ENCODE measurements around the gene LHX4. TPM values are rescaled to one million over a fixed set of nuclear protein-coding genes. Genes with fewer than 3 reads are reported as not detected.

The LHX4 gene
- total and polyA plus RNA-seq, 9 of the 15 experiments (the other 6 are each of a cell fraction or from before 2014, with no cell fraction given): 0.01 to 0.11 (median 0.07) TPM; not detected in 5

DNA sequence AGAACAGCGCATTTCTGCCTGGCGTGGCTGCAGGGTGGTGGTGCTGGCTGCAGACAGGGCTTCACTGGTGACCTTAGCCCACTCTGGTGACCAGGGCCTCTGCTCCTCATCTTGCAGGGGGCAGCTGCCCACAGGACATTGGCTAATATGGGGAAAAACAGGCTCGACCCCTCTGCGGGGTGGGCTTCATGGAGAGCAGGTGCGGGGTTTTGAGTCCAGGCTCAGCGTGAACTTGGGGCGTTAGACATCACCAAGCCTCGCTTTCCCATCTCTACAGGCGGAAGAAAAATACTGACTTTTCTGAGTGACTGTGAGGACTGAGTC lies 24.4 kb downstream of the LHX4 start:
- H3K4me1 ChIP-seq (replicated peaks in 1 of 2; ENCODE audit: control insufficient read depth in 2 of 2, insufficient read depth in 2 of 2, low read length in 2 of 2): peaks cover 0 to 27% of the 10 kb centered on the region in 2 experiments; a peak in 3 of 5 replicates
- H4K20me1 ChIP-seq (replicated peaks; ENCODE audit: control insufficient read depth, insufficient read depth, low read length): peaks cover 4% of the 10 kb centered on the region; the same call in 1 of the 2 replicates
- H3K9me1 ChIP-seq (ENCODE audit: control insufficient read depth, insufficient read depth, low read length): no peaks in the 10 kb centered on the region
- WGBS (ENCODE audit: insufficient coverage, low coverage, missing lambda C conversion rate): 44% methylated on average over 9 of the region's 9 CpGs
- H3K4me2 ChIP-seq (ENCODE audit: insufficient read depth, low read length): no peak overlapping the region
- H3K79me2 ChIP-seq (ENCODE audit: control insufficient read depth, insufficient read depth, low read length): no peaks in the 10 kb centered on the region
- H3K9me3 ChIP-seq (replicated peaks; ENCODE audit: control insufficient read depth, insufficient read depth, low read depth, low read length): no peaks in the 10 kb centered on the region
- CTCF ChIA-PET (ENCODE audit: low intra/inter-chr PET ratio): interaction anchor here (4.2 kb wide), 1 partner anchor 162 kb away, joined by 41 read pairs; no protein-coding TSS in a partner anchor
- H3K4me3 ChIP-seq: no peak overlapping the region
- H3K27me3 ChIP-seq (ENCODE audit: control insufficient read depth in 2 of 2, insufficient read depth in 2 of 2, low read length in 2 of 2): peaks cover 27 to 61% of the 10 kb centered on the region in 2 experiments; a peak in 4 of 5 replicates
- POLR2A ChIA-PET: interaction anchor here (0.6 to 1.4 kb wide), 3 partner anchors 15 to 522 kb away, joined by 3 to 6 read pairs (median 3); no protein-coding TSS in a partner anchor
- H2AFZ ChIP-seq (ENCODE audit: low read depth, low read length): no peak overlapping the region
- no peak overlapping the region; a peak in 1 of 4 replicates for H3K9ac ChIP-seq (ENCODE audit: insufficient read depth in 1 of 2, low read depth in 2 of 2, low read length in 2 of 2)
- in situ Hi-C loops (cut with MboI) (loop anchor here (5.0 to 25.0 kb wide), 3 partner anchors 163 to 908 kb away; no protein-coding TSS in a partner anchor), intact Hi-C loops (cut with micrococcal nuclease) (loop anchor here (5.0 kb wide), 1 partner anchor 113 kb away; no protein-coding TSS in a partner anchor)
- no peak for DNase-seq (ENCODE audit: extremely low read depth in 1 of 4, low spot score in 3 of 4)
- H3K36me3 ChIP-seq (ENCODE audit: control insufficient read depth, insufficient read depth, low read length): no peaks in the 10 kb centered on the region
- no peak for FAIRE-seq
- no TSS peak for BruUV-seq (replicated peaks)
- no peak for ATAC-seq
- H3K27ac ChIP-seq (ENCODE audit: extremely low read depth, low read depth, low read length): no peak overlapping the region
- TF ChIP-seq GABPA (tag; conservative IDR thresholded peaks at IDR 0.05; ENCODE audit: low read depth) (no peak), RBM34 (IDR thresholded peaks at IDR 0.05; ENCODE audit: borderline replicate concordance, insufficient read depth, low read length) (no peak), ZC3H4 (CRISPR knock-in tag; IDR thresholded peaks at IDR 0.05; ENCODE audit: borderline replicate concordance) (no peak)
- TF ChIP-seq, protein P1, sequence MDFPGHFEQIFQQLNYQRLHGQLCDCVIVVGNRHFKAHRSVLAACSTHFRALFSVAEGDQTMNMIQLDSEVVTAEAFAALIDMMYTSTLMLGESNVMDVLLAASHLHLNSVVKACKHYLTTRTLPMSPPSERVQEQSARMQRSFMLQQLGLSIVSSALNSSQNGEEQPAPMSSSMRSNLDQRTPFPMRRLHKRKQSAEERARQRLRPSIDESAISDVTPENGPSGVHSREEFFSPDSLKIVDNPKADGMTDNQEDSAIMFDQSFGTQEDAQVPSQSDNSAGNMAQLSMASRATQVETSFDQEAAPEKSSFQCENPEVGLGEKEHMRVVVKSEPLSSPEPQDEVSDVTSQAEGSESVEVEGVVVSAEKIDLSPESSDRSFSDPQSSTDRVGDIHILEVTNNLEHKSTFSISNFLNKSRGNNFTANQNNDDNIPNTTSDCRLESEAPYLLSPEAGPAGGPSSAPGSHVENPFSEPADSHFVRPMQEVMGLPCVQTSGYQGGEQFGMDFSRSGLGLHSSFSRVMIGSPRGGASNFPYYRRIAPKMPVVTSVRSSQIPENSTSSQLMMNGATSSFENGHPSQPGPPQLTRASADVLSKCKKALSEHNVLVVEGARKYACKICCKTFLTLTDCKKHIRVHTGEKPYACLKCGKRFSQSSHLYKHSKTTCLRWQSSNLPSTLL (IDR thresholded peaks at IDR 0.05): no peak
- TF ChIP-seq, protein P2, sequence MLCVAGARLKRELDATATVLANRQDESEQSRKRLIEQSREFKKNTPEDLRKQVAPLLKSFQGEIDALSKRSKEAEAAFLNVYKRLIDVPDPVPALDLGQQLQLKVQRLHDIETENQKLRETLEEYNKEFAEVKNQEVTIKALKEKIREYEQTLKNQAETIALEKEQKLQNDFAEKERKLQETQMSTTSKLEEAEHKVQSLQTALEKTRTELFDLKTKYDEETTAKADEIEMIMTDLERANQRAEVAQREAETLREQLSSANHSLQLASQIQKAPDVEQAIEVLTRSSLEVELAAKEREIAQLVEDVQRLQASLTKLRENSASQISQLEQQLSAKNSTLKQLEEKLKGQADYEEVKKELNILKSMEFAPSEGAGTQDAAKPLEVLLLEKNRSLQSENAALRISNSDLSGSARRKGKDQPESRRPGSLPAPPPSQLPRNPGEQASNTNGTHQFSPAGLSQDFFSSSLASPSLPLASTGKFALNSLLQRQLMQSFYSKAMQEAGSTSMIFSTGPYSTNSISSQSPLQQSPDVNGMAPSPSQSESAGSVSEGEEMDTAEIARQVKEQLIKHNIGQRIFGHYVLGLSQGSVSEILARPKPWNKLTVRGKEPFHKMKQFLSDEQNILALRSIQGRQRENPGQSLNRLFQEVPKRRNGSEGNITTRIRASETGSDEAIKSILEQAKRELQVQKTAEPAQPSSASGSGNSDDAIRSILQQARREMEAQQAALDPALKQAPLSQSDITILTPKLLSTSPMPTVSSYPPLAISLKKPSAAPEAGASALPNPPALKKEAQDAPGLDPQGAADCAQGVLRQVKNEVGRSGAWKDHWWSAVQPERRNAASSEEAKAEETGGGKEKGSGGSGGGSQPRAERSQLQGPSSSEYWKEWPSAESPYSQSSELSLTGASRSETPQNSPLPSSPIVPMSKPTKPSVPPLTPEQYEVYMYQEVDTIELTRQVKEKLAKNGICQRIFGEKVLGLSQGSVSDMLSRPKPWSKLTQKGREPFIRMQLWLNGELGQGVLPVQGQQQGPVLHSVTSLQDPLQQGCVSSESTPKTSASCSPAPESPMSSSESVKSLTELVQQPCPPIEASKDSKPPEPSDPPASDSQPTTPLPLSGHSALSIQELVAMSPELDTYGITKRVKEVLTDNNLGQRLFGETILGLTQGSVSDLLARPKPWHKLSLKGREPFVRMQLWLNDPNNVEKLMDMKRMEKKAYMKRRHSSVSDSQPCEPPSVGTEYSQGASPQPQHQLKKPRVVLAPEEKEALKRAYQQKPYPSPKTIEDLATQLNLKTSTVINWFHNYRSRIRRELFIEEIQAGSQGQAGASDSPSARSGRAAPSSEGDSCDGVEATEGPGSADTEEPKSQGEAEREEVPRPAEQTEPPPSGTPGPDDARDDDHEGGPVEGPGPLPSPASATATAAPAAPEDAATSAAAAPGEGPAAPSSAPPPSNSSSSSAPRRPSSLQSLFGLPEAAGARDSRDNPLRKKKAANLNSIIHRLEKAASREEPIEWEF (CRISPR knock-in tag; IDR thresholded peaks at IDR 0.05): no peak
- TF ChIP-seq, protein P3, sequence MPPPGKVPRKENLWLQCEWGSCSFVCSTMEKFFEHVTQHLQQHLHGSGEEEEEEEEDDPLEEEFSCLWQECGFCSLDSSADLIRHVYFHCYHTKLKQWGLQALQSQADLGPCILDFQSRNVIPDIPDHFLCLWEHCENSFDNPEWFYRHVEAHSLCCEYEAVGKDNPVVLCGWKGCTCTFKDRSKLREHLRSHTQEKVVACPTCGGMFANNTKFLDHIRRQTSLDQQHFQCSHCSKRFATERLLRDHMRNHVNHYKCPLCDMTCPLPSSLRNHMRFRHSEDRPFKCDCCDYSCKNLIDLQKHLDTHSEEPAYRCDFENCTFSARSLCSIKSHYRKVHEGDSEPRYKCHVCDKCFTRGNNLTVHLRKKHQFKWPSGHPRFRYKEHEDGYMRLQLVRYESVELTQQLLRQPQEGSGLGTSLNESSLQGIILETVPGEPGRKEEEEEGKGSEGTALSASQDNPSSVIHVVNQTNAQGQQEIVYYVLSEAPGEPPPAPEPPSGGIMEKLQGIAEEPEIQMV (tag; conservative IDR thresholded peaks at IDR 0.05; ENCODE audit: low read depth): no peak

All from K562 (cell line).